MM.1S (cell line): ENCODE measurements around the gene CABCOCO1.

Experiments used
- EZH2 ChIP-seq: fragments of 300-600 bp; sonication (generic); optimal IDR thresholded peaks from 2 replicates; pipeline ENCODE3; 2017; ENCODE audit warnings: low read depth, mild to moderate bottlenecking, antibody characterized with exemption, low read length, mixed read lengths
- EZH2phosphoT487 ChIP-seq: fragments of 300-600 bp; sonication (generic); IDR thresholded peaks from 2 replicates; pipeline ENCODE4 v1.6.1; 2018; ENCODE audit warnings: antibody characterized with exemption, low read length
- TF ChIP-seq, protein P1 (sequence below): fragments of 300-600 bp; sonication (generic); IDR thresholded peaks from 2 replicates; pipeline ENCODE4 v1.5.1; 2016; ENCODE audit warnings: antibody characterized with exemption, low read length, mixed read lengths

DNA sequence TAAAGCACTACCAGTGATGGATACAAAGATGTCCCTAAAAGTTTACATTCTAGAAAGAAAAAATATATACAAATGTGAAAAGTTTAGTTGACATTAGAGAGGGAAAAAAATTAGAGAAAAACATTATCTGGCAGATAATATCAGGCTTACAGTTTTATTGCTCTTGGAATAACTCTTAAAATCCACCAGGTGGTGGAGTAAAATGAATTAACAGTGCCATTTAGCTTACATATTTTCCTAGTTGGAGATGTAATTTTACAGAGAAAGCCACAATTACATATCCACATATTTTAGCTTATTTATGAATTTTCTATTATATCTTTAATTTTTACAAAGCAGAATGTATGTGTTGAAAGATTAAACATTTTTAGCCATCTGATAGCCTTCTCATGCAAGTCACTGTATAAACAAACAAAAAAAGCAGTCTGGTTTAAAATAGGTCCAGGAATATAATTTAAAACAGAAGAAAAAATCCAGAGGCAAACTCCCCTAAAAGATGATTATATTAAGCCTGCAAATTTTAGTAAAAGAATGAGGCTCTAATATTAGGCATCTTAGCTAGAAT is 6.5 kb downstream of the CABCOCO1 start:
- TF ChIP-seq, protein P1, sequence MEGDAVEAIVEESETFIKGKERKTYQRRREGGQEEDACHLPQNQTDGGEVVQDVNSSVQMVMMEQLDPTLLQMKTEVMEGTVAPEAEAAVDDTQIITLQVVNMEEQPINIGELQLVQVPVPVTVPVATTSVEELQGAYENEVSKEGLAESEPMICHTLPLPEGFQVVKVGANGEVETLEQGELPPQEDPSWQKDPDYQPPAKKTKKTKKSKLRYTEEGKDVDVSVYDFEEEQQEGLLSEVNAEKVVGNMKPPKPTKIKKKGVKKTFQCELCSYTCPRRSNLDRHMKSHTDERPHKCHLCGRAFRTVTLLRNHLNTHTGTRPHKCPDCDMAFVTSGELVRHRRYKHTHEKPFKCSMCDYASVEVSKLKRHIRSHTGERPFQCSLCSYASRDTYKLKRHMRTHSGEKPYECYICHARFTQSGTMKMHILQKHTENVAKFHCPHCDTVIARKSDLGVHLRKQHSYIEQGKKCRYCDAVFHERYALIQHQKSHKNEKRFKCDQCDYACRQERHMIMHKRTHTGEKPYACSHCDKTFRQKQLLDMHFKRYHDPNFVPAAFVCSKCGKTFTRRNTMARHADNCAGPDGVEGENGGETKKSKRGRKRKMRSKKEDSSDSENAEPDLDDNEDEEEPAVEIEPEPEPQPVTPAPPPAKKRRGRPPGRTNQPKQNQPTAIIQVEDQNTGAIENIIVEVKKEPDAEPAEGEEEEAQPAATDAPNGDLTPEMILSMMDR: no peak
- TF ChIP-seq EZH2: no peak
- no peak for TF ChIP-seq EZH2phosphoT487
